ENCODE data around the gene CEP89. TPM values are rescaled to one million over a fixed set of nuclear protein-coding genes. Genes with fewer than 3 reads are reported as not detected.
"Not testable (repeated sequence)": the region's sequence is repeated elsewhere in the genome, so short reads cannot be mapped to it uniquely, and the experiment has no call there.

CEP89 gene
- total RNA-seq, 2 experiments from 2014 or later = 15.6 to 21.0 TPM

GRCh38 chr19:32832825-32833224 lies 138.9 kb downstream of the CEP89 start:
- peaks cover 15% of the 10 kb centered on the region for H3K4me1 Mint-ChIP-seq (ENCODE audit: low read depth)
- H3K9me3 Mint-ChIP-seq; H3K4me3 Mint-ChIP-seq; POLR2A ChIA-PET; H3K27ac Mint-ChIP-seq; DNase-seq; H3K27me3 Mint-ChIP-seq; H3K36me3 Mint-ChIP-seq; CTCF ChIA-PET; intact Hi-C loops (cut with micrococcal nuclease): not testable (repeated sequence)

GRCh38 chr19:32832094-32832493 lies 139.7 kb downstream of the CEP89 start:
- H3K4me1 Mint-ChIP-seq (ENCODE audit: low read depth) = peaks cover 11% of the 10 kb centered on the region
- POLR2A ChIA-PET; H3K36me3 Mint-ChIP-seq; H3K9me3 Mint-ChIP-seq; H3K4me3 Mint-ChIP-seq; H3K27ac Mint-ChIP-seq; CTCF ChIA-PET; DNase-seq; H3K27me3 Mint-ChIP-seq; intact Hi-C loops (cut with micrococcal nuclease): not testable (repeated sequence)

GRCh38 chr19:32831611-32832010 lies 140.1 kb downstream of the CEP89 start:
- H3K36me3 Mint-ChIP-seq = no peaks in the 10 kb centered on the region
- CTCF ChIA-PET = no interaction called here
- POLR2A ChIA-PET = no interaction called here
- H3K9me3 Mint-ChIP-seq = no peaks in the 10 kb centered on the region
- no peak overlapping the region for H3K27ac Mint-ChIP-seq
- no peak for DNase-seq
- intact Hi-C loops (cut with micrococcal nuclease) = no loop called here
- peaks cover 11% of the 10 kb centered on the region for H3K4me1 Mint-ChIP-seq (ENCODE audit: low read depth)
- no peak overlapping the region for H3K4me3 Mint-ChIP-seq
- no peaks in the 10 kb centered on the region for H3K27me3 Mint-ChIP-seq

GRCh38 chr19:32830231-32831014 lies 141.3 kb downstream of the CEP89 start:
- ChIA-PET CTCF (no interaction called here), POLR2A (interaction anchor here (0.6 kb wide), 1 partner anchor 208 kb away, joined by 3 read pairs; no protein-coding TSS in a partner anchor)
- no peak overlapping the region for H3K4me3 Mint-ChIP-seq
- intact Hi-C loops (cut with micrococcal nuclease) = no loop called here
- no peak overlapping the region for H3K27ac Mint-ChIP-seq
- H3K27me3 Mint-ChIP-seq = no peaks in the 10 kb centered on the region
- no peaks in the 10 kb centered on the region for H3K36me3 Mint-ChIP-seq
- no peaks in the 10 kb centered on the region for H3K9me3 Mint-ChIP-seq
- peaks cover 11% of the 10 kb centered on the region for H3K4me1 Mint-ChIP-seq (ENCODE audit: low read depth)
- DNase-seq = no peak

GRCh38 chr19:32829345-32829896 lies 142.3 kb downstream of the CEP89 start:
- Mint-ChIP-seq H3K27me3 (no peaks in the 10 kb centered on the region), H3K27ac (no peak overlapping the region), H3K4me3 (no peak overlapping the region), H3K36me3 (no peaks in the 10 kb centered on the region), H3K9me3 (no peaks in the 10 kb centered on the region), H3K4me1 (ENCODE audit: low read depth) (peaks cover 11% of the 10 kb centered on the region)
- ChIA-PET CTCF (no interaction called here), POLR2A (interaction anchor here (0.9 kb wide), 1 partner anchor 10 kb away, joined by 3 read pairs; no protein-coding TSS in a partner anchor)
- intact Hi-C loops (cut with micrococcal nuclease) = loop anchor here (1.0 to 5.0 kb wide), 2 partner anchors 35 to 137 kb away; partner anchors contain the start of gene NUDT19
- peak; percentile 34 for DNase-seq

GRCh38 chr19:32828643-32829344 lies 143.0 kb downstream of the CEP89 start:
- intact Hi-C loops (cut with micrococcal nuclease) = loop anchor here (1.0 to 5.0 kb wide), 2 partner anchors 34 to 136 kb away; partner anchors contain the start of gene NUDT19
- H3K9me3 Mint-ChIP-seq = no peaks in the 10 kb centered on the region
- no peak overlapping the region for H3K4me3 Mint-ChIP-seq
- no peaks in the 10 kb centered on the region for H3K36me3 Mint-ChIP-seq
- peaks cover 11% of the 10 kb centered on the region for H3K4me1 Mint-ChIP-seq (ENCODE audit: low read depth)
- ChIA-PET POLR2A (interaction anchor here (0.9 kb wide), 1 partner anchor 10 kb away, joined by 3 read pairs; no protein-coding TSS in a partner anchor), CTCF (interaction anchor here (0.6 kb wide), 1 partner anchor 38 kb away, joined by 3 read pairs; no protein-coding TSS in a partner anchor)
- no peak for DNase-seq
- no peaks in the 10 kb centered on the region for H3K27me3 Mint-ChIP-seq
- H3K27ac Mint-ChIP-seq = no peak overlapping the region

- intact Hi-C loops (cut with micrococcal nuclease) = loop anchor here (5.0 kb wide), 1 partner anchor 136 kb away; the partner anchor contains the start of gene NUDT19
- no peaks in the 10 kb centered on the region for H3K36me3 Mint-ChIP-seq
- no peak overlapping the region for H3K4me3 Mint-ChIP-seq
- H3K27ac Mint-ChIP-seq = no peak overlapping the region
- no peaks in the 10 kb centered on the region for H3K9me3 Mint-ChIP-seq
- POLR2A ChIA-PET = no interaction called here
- peaks cover 2% of the 10 kb centered on the region for H3K27me3 Mint-ChIP-seq
- no peak for DNase-seq
- CTCF ChIA-PET = no interaction called here
- peaks cover 11% of the 10 kb centered on the region for H3K4me1 Mint-ChIP-seq (ENCODE audit: low read depth)
These were observed 143.6 kb downstream of the CEP89 start for GRCh38 chr19:32828139-32828538.

Other genes starting within 250 kb of the CEP89 start
- gene SLC7A9, start 102.2 kb downstream of the CEP89 start, total RNA-seq = under 1 TPM in 1 of 2 experiments, not detected in 1; 0.22 TPM
- 1 to 10 TPM; 8.1 to 8.3 TPM for gene FAAP24, start 284 bp upstream of the CEP89 start, total RNA-seq
- 1 to 10 TPM; 1.7 to 2.9 TPM for gene RHPN2, start 92.9 kb upstream of the CEP89 start, total RNA-seq
- gene GPATCH1, start 109.2 kb upstream of the CEP89 start, total RNA-seq = 1 to 10 TPM; 8.9 to 9.9 TPM
- gene WDR88, start 160.2 kb upstream of the CEP89 start, total RNA-seq = not detected
- gene LRP3, start 222.4 kb upstream of the CEP89 start, total RNA-seq = under 1 TPM; 0.19 to 0.22 TPM